NCI-H146 treated with DMSO at 0.1 percent for 48 hours (cell line): ENCODE measurements around the gene C18orf54.
"Not testable (repeated sequence)": the region's sequence is repeated elsewhere in the genome, so short reads cannot be mapped to it uniquely, and the experiment has no call there.

Source experiments
- DNase-seq: peaks from one replicate; lab custom pipeline; 2025; ENCODE audit not compliant: unreplicated experiment; lab: John Stamatoyannopoulos, UW

Gene C18orf54

GRCh38 chr18:54357660-54358494, at the start of gene C18orf54, which contains the start of gene STARD6:
TSS of gene C18orf54 (plus strand) at chr18:54357906. CDS start at chr18:54360573, 2,667 bp downstream.
TSS of gene STARD6 (minus strand) at chr18:54357858. CDS start at chr18:54354573, 3,285 bp downstream.
- peak; percentile 94 for DNase-seq

- not testable (repeated sequence) for DNase-seq
Measured at GRCh38 chr18:54309564-54309963, 48.1 kb upstream of the C18orf54 start.

DNA sequence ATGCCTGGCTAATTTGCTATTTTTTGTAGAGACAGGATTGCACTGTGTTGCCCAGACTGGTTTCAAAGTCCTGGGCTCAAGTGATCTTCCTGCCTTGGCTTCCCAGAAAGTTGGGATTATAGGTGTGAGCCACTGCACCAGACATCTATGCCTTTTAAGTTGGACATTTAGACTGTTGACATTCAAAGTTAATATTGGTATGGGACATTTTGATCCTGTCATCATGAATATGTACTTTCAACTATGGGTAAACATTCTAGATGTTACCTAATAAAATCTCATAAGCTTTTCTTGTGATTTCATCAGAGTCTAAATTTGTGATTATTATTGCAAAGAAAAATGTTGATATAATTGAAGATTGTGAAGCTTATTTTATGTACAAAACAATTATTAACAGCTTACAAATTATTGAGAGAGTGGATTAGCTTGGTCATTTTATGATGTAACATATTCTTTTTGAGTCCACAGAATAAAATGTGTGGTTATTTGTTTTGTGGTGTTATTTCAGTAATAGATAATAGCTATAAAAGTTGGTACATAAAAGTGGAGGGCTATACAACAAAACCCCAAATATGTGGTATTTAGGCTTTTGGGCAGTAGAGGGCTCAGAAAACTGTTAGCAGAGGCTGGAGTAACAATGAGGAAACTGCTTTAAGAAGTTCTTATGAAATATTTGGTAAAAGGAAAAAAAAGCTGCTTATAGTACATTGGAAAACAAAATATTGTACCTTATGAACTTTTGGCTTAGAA, 41.5 kb upstream of the C18orf54 start:
- no peak for DNase-seq

DNA sequence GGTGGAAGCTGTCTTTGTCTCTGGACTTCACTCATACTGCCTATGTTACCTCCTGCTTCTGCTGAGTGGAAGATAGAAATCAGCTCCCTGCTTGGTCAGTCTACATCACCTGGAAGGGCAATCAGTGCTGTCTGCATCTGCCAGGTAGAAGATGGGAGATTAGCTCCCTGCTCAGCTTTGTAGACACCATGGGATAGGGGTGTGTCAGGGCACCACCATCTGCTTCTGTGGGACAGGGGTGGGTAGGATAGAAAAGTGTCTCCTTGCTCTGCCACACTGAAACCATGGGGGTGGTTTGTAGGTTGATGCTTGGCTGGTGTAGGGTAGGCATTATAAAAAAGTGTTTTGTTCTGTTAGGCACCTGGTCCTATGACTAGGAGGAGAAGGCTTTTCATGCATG, 34.1 kb upstream of the C18orf54 start:
- DNase-seq, result no peak

- DNase-seq, result no peak
Measured at GRCh38 chr18:54323970-54324369, 33.7 kb upstream of the C18orf54 start.

- DNase-seq, result no peak
Measured at GRCh38 chr18:54327818-54328217, 29.9 kb upstream of the C18orf54 start.

DNA sequence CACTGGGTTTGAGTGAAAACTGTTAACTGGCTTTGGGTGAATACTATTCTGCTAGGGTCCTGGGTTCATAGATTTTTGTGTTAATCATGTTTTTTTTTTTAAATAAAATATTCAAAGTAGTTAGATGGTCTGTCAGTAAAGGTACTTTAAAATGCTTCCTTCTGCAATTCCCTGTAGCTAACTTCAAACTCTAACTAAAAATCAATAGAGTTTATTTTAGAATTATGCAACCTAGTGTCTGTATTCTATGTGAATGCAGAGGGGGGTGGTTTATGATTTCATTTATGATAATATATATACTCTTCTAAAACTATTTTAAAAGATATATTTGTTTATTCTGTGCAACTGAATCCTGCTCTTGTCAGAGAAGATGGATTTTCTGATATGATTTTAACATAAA, 27.9 kb upstream of the C18orf54 start:
- no peak for DNase-seq

DNA sequence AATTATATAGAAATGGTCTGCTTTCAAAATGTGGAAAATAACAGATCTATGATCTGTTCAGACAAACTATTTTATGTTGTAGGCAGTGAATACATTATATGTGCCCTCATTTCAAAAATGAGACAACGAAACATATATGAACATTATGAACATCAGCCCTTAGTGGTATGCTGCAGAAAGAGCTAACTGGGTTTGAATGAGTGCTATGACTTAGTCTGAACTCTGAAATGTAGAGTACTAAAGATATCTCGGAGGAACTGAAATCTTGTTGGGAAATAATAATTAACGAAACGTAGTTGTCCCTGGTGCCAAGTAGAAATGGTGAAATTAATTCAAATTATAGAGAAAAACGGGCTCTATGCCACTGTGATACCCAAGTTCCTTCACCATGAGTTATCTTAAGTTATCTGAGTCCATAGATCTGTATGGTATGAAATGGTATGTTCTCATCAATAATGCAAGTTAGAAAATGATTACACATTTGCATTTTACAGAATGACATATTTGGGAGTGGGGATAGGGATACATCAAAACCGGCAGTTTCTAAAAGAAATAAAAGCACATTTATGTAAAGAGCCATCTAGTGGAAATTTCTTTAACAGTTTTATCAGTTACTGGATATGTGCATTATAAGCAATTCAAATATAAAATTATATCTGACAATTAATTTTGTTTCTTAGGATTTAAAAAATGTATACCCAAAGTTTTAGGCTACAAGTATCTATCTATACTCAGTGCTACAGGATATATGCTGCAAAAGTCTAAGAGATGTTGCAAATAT, 26.7 kb upstream of the C18orf54 start:
- no peak for DNase-seq

DNA sequence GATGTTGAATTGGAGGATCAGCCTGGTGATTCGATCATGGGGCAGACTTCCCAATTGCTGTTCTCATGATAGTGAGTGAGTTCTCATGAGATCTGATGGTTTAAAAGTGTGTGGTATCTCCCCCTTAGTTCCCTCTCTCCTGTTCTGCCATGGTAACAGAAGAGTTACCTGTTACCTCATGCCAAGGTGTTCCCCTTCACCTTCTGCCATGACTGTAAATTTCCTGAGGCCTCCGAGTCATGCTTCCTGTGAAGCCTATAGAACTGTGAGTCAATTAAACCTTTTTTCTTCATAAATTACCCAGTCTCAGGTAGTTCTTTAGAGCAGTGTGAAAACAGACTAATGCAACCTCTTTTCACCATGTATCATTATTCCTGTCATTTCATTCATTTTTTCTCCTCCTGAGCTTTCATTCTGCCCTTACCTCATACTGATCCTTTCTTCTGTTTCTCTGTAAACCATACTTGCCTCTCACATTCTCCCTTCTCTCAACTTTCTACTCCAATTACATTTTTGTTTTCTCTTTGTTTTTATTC, 22.0 kb upstream of the C18orf54 start:
- DNase-seq, result no peak

- DNase-seq, result no peak
Measured at GRCh38 chr18:54338230-54338629, 19.5 kb upstream of the C18orf54 start.

DNA sequence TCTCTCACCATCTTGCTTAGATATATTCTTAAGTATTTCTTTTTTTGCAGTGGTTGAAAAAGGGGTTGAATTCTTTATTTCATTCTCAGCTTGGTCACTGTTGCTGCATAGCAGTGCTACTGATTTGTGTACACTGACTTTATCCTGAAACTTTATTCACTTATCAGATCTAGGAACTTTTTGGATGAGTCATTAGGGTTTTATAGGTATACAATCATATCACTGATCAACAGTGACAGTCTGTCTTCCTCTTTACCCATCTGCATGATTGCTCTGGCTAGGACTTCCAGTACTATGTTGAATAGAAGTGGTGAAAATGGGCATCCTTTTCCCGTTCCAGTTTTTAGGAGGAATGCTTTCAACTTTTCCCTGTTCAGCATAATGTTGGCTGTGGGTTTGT, 6.5 kb upstream of the C18orf54 start:
- DNase-seq, result no peak

- DNase-seq, result peak; percentile 72
Measured at GRCh38 chr18:54357082-54357659, 535 bp upstream of the C18orf54 start.

GRCh38 chr18:54358495-54359040, 862 bp downstream of the C18orf54 start:
- DNase-seq, result no peak

- no peak for DNase-seq
Measured at GRCh38 chr18:54359233-54359632, 1.5 kb downstream of the C18orf54 start.

- DNase-seq, result no peak
Measured at GRCh38 chr18:54360406-54360805, 2.7 kb downstream of the C18orf54 start.

DNA sequence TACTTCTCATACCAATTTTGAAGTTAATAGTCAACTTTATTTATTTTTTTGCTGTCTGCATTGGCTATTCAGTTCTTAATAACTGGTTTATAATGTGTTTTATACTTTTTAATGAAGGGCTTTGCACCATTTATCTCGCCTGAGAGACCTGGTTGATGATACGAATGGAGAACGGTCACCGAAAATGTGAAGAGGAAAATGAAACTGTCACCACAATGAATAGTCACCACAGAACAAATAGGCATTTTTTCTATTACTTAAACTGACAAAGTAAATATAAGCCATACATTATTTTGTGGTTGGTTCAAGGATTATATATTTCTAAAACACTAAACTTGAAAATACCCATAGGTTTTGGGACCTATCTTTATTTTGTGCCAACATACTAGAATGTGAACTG, 20.4 kb downstream of the C18orf54 start:
- DNase-seq, result no peak

- no peak for DNase-seq
Measured at GRCh38 chr18:54381640-54382039, 23.9 kb downstream of the C18orf54 start.

DNA sequence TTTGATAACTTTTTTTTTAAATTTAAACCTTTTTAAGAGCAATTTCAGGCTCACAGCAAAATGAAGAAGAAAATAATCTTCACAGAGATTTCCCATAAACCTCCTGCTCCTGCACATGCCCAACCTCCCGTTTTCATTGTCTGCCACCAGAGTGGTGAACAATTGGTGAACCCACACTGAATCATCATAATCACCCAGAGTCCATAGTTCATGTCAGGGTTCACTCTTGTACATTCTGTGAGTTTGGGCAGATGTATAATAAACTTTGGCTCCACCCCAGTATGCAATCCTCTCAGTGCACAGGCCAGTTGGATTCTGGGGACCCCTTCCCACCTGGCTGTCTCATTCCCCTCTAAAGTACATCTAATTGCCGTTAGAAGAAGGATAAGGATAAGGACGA, 24.4 kb downstream of the C18orf54 start:
- no peak for DNase-seq

DNA sequence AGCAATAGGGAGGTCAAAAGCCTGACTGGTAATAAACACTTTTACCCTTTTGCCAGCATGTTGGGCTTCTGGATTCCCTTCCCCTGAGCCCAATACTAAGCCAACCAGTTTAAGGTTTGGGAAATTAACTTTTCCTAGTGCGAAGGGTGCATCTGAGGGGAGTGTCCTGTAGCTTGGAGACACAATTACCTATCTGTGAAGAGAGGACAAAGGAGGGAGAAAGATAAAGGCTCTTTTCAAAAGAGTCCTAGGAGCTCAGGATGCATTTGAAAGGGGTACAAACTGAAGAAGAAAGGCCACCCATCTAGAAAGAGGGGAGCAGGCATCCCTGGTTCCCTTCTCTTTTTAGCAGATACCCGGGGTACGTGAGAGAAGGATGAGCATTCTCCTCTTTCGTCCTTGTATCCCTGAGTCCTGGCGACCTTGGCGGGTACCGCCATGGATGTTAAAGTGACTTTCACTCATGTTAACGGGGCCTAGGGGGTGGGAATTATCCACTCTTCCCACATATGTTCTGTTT, 25.1 kb downstream of the C18orf54 start:
- no peak for DNase-seq

DNA sequence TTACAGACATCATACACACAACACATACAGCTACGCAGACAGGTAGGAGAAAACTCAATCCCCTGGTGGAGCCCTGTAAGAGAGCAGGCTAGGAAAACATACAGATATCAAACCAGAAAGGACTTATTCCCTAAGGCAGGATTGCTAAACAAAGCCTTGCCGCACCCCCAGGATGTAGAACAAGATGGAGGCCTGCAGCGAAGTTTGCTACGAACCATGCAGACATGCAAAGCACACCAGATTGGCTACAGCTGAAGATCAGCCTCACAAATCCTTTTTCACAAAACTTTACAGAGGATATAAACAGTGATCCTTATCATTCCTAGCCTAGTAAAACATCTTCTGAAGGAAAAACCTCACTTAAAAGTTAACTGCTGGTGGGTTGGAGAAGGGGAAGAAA, 28.3 kb downstream of the C18orf54 start:
- DNase-seq, result no peak
